Activated T-helper 1 cell treated with anti-CD3 and anti-CD28 coated beads, Interleukin-2, amount 50 U/mL, for 16 hours (primary cell): Measurements from ENCODE around the gene BOD1L2.

Experiments
- DNase-seq, 2 donors: peaks; one replicate each; pipeline ENCODE4 v3.0.0-alpha.2; 2020; ENCODE audit warnings: low read depth in 1 of 2, low spot score in 1 of 2

The BOD1L2 gene

GRCh38 chr18:57150081-57150480 lies 3.2 kb downstream of the BOD1L2 start:
- DNase-seq, result no peak

DNA sequence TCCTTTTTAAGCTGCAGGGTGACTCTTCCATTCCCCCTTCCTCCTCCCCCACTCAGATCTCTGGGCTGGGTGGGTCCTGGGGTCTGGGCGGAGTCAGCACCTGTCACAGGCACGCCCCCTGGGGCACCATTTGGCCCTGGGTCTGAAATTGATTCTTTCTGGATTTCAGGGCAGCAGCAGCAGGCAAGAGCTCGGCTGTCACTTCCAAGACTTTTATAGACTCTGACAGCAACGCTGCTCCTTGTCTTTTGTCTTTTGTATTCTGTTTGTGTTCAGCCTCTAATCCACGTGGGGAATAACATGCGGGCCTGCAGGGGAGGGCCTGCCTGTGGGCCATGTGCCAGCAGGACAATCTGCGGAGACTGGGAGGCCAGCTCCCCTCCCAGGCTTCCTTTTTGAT lies 3.9 kb downstream of the BOD1L2 start:
- no peak for DNase-seq

DNA sequence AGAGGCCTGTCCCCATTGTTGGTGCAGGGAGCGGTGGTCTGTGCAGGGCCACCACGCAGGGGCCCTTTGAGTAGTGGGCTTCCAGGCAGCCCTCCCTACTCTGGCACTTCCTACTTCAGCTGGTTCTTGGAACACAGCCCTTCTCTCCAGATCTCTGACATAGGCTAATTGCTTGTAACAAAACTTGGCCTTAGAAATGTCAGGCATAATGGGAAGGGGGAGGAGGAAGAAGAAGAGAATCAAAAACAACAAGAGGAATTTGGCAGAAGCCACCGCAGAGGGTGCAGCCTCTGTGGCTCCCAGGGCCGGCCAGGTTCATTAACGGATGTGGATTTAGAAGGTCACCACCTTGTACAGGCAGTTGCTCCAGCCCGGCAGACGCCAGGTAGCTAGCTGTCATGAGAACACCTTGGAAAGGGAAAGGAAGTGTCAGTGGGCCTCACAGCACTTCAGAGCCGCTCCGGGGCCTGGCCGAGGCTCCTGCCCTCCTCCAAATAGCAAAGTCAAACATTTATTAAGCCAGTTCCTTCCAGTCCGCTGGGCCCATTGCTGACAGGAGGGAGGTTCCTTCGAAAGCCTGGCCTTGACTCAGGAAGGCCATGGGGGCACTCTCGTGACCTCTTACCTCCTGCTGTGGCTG lies 7.4 kb downstream of the BOD1L2 start:
- no peak for DNase-seq

DNA sequence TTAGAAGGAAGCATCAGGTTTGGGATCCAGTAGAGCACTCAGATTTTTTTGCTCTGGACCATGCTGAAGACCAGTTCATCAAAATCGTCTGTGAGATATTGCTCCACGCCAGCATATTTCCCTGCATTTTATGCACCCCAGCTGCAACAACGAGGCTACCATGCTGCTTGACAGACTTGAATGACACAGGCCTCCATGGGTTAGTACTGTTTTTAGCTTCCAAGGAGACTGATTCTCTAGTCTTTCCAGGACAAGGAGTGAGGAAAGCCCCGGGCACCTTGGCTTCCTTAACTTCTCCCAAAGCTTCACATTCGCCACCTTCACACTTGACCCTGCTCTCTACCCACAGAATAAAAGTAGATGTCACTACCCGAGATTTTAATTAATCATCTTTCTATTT lies 17.5 kb downstream of the BOD1L2 start:
- DNase-seq, result no peak

DNA sequence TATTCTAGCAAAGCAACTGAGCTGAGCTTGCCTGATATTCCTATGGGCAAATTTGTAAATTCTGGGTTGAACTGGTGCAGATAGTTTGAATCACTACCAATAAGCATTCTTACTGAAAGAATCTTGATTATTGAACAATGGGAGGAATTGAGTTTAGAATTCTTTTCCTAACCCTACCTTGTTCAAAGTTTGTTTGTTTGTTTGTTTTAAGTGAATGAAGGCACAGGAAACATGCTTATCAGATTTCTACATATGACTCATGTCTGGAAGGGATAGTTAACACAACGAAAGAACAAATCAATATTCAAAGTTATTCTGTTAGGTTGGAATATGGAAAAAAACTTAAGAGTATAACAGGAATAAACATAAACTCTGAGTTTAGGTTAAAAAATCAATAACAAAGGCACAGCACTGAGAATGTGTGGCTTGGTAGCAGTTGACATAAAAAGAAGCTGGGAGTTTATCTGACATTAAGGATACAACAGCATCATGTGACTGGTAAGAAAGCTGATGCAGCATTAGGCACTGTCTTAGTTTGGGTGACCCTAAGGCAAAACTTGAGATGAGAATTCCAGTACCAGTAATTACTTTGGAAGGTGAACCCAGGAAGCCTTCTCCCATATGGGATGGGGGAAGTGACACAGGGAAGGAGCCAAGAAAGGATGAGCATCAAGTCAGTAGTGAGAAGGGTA lies 20.9 kb downstream of the BOD1L2 start:
- DNase-seq, result no peak

DNA sequence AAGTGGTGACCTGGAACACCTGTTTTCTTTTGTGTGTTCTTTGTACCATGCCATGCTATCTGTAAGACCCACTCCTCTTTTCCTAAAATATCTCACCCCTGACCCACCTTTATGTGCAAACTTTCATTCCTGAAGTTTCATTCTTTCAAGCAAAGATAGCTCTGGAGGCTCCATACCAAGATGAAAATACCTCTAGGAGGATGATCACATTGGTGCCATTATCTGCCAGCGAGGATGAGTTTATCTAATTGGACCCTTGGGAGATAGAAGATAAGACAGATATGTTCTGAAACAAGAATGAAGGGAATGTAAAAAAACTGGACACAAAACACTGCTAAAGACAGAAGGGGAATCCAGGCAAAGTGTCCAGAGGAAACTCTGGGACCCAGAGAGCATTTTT lies 24.1 kb downstream of the BOD1L2 start:
- DNase-seq, result no peak

- no peak for DNase-seq
These were observed 28.6 kb downstream of the BOD1L2 start for GRCh38 chr18:57175532-57175931.

DNA sequence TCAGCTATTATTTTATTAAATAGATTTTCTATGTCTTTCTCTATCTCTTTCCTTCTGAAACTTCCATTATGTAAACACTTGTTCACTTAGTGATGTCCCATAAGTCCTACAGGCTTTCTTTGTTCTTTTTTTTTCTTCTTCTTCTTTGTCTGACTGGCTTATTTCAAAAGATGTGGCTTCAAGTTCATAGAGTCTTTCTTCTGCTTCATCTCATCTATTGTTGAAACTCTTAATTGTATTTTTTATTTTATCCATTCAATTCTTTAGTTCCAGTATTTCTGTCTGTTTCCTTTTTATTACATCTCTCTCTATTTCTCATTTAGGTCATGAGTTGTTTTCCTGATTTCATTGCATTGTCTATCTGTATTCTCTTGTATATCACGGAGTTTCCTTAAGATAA lies 38.5 kb downstream of the BOD1L2 start:
- no peak for DNase-seq

GRCh38 chr18:57188851-57189557 lies 42.1 kb downstream of the BOD1L2 start:
- DNase-seq, result no peak

DNA sequence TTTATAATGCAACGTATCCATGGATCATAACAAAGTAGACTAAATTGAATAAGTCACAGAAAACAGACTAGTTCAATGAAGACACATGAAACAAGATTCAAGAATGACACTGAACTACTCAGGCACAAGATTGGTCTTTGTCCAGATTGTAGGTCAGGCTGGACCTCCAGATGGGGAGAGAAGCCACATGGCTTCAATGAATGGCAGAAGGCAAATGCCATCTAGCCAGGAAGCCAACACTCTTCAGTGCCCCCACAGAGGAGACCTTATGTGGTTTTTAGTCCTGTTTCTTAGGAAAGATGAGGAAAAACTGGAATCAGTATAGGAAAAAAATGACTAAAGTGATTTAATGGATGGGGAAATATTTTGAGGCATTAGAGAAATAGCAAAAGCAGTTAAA lies 43.1 kb downstream of the BOD1L2 start:
- no peak for DNase-seq

DNA sequence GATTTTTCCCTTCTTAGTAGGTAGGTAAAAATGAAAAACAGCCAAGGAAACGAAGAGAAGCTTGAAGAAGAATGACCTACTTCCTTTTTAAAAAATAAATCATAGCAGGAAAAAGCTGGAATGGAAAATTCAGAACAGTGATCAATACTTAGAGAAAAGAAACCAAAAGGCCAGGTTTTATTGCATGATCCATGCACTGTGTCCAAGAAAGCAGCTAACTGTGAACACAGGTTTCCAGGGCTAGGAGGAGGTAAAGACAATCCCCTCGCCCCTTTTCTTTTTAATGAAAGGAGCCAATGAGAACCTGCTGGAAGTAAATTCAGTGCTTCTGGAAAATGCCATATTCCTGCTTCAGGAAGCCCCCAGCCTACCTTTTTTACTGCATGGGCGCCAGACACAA lies 47.2 kb downstream of the BOD1L2 start:
- no peak for DNase-seq

- DNase-seq, result no peak
These were observed 47.7 kb downstream of the BOD1L2 start for GRCh38 chr18:57194622-57195021.

DNA sequence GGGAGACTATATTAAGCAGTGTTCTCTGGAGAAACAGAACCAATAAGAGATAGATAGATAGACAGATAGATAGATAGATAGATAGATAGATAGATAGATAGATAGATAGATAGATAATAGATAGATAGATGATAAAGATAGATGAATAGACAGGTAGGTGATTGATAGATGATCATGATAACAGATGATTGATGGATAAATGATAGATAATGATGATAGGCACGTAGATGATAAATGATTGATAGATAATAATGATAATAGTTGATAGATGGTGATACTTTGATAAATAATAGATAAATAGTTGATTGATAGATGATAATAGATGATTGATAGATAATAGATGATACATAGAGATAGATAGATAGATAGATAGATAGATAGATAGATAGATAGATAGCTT lies 48.5 kb downstream of the BOD1L2 start:
- DNase-seq, result no peak

DNA sequence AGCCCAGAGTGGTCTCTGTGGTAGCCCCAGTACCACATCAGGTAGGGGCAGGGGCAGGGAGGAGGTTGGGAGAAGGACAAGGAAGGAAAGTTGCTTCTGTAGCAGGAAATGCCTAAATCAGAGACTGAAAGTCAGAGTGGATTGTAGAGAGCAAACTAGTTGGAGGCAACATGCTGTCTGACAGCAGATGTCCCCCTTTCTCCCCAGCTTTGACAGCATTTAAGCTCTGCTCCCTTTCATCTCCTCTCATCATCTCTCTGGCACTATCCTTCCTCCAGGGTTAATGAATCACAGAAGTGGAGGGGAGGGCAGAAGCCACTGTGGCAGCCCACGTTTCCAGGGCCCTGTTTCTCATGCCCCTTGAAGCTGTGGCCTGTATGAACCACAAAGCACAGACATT lies 50.4 kb downstream of the BOD1L2 start:
- no peak for DNase-seq

DNA sequence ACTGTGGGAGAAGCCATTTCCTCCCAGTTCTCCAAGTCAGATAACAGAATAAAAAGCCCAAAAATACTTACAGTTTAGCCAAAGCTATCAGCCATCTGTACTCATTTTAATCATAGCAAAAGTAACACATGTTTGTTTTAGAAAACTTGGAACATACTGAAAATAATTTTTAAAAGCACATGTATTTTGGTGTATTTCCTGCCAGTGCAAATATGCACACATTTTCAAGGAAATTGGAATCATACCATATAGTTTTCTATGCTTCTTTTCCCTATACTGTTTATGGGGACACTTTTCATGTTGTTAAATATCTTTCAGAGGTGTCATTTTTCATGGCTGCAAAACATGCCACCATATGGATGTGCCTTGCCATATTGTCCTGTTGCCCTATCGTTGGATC lies 51.2 kb downstream of the BOD1L2 start:
- no peak for DNase-seq
